ENCODE data around the gene SLC15A3. TPM values are rescaled to one million over a fixed set of nuclear protein-coding genes. Genes with fewer than 3 reads are reported as not detected.

The SLC15A3 gene
- polyA plus RNA-seq, 3 donors = 27.1 to 121 (median 35.0) TPM

DNA sequence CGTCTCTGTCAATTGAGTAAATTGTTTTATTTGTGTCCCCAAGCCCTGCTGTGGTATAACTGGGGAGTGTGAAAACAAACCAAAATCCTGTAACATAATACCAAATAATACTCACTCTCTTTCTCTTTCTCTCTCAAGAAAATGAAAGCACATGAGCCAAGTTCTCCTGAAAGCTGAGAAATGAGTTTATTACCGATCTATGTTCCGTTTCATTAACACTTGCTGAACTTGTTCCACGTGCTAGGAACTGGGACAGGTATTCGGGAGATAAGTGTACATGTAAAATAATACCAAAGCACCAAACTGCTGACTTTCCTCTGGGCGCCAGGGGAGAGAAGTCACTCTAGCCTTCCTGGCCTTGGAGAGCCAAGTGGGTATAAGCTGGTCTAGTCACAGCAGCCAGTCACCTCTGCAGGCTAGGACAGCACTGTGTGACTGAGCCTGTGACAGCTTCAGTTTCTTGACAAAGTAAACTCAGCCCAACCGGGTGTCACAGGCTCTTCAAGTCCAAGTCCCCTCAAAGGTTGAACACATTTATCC lies 42.6 kb upstream of the SLC15A3 start:
- Mint-ChIP-seq H3K4me3 (no peak overlapping the region), H3K36me3 (no peaks in the 10 kb centered on the region), H3K9me3 (no peaks in the 10 kb centered on the region), H3K27ac (no peak overlapping the region), H3K4me1 (peaks cover 1% of the 10 kb centered on the region), H3K27me3 (ENCODE audit: low read depth in 3 of 3) (peaks cover 17 to 29% (median 22%) of the 10 kb centered on the region in 3 donors)
- Histone ChIP-seq H3K36me3 (replicated peaks in 1 of 2; ENCODE audit: control insufficient read depth in 1 of 2, insufficient read depth in 2 of 2, low read length in 2 of 2) (no peaks in the 10 kb centered on the region), H4K20me1 (ENCODE audit: insufficient read depth, low read length) (no peaks in the 10 kb centered on the region), H3K9me3 (replicated peaks in 1 of 2; ENCODE audit: control insufficient read depth in 1 of 2, insufficient read depth in 1 of 2, low read length in 2 of 2) (no peaks in the 10 kb centered on the region), H3K4me1 (ENCODE audit: control insufficient read depth in 1 of 2, insufficient read depth in 2 of 2, low read length in 2 of 2) (no peaks in the 10 kb centered on the region), H3K9ac (ENCODE audit: insufficient read depth, low read length, poor library complexity, severe bottlenecking) (no peak overlapping the region), H3K27ac (ENCODE audit: low read depth in 1 of 2, low read length in 2 of 2) (no peak overlapping the region), H3K4me3 (replicated peaks in 1 of 3; ENCODE audit: low read depth in 2 of 3, low read length in 3 of 3) (no peak overlapping the region), H3K79me2 (ENCODE audit: insufficient read depth, low read length) (no peaks in the 10 kb centered on the region), H3K27me3 (ENCODE audit: control insufficient read depth in 2 of 2, insufficient read depth in 2 of 2, low read length in 2 of 2) (peaks cover 3 to 6% of the 10 kb centered on the region in 2 donors), H3K4me2 (replicated peaks; ENCODE audit: extremely low read depth, low read length, poor library complexity, severe bottlenecking) (no peak overlapping the region), H2AFZ (ENCODE audit: insufficient read depth, low read depth, low read length, poor library complexity, severe bottlenecking) (no peak overlapping the region)
- WGBS (ENCODE audit: insufficient coverage) = 88% methylated on average over 1 of the region's 7 CpGs
- no peak for DNase-seq
- no peak for TF ChIP-seq CTCF (IDR thresholded peaks at IDR 0.05)
- intact Hi-C loops (cut with micrococcal nuclease) = no loop called here

- Histone ChIP-seq H3K4me2 (replicated peaks; ENCODE audit: extremely low read depth, low read length, poor library complexity, severe bottlenecking) (no peak overlapping the region), H4K20me1 (ENCODE audit: insufficient read depth, low read length) (no peaks in the 10 kb centered on the region), H3K79me2 (ENCODE audit: insufficient read depth, low read length) (no peaks in the 10 kb centered on the region), H3K27ac (ENCODE audit: low read depth in 1 of 2, low read length in 2 of 2) (no peak overlapping the region), H3K4me1 (ENCODE audit: control insufficient read depth in 1 of 2, insufficient read depth in 2 of 2, low read length in 2 of 2) (peaks cover 0 to 7% of the 10 kb centered on the region in 2 donors), H2AFZ (ENCODE audit: insufficient read depth, low read depth, low read length, poor library complexity, severe bottlenecking) (no peak overlapping the region), H3K36me3 (replicated peaks in 1 of 2; ENCODE audit: control insufficient read depth in 1 of 2, insufficient read depth in 2 of 2, low read length in 2 of 2) (no peaks in the 10 kb centered on the region), H3K4me3 (replicated peaks in 1 of 3; ENCODE audit: low read depth in 2 of 3, low read length in 3 of 3) (no peak overlapping the region), H3K9me3 (replicated peaks in 1 of 2; ENCODE audit: control insufficient read depth in 1 of 2, insufficient read depth in 1 of 2, low read length in 2 of 2) (no peaks in the 10 kb centered on the region), H3K9ac (ENCODE audit: insufficient read depth, low read length, poor library complexity, severe bottlenecking) (no peak overlapping the region), H3K27me3 (ENCODE audit: control insufficient read depth in 2 of 2, insufficient read depth in 2 of 2, low read length in 2 of 2) (peaks cover 3 to 6% of the 10 kb centered on the region in 2 donors)
- Mint-ChIP-seq H3K27me3 (ENCODE audit: low read depth in 3 of 3) (peaks cover 17 to 34% (median 24%) of the 10 kb centered on the region in 3 donors), H3K9me3 (no peaks in the 10 kb centered on the region), H3K4me3 (peak overlapping the region in 1 of 2 donors; percentile 65), H3K27ac (peak overlapping the region in 1 of 7 donors; percentile 9), H3K36me3 (no peaks in the 10 kb centered on the region), H3K4me1 (peaks cover 10% of the 10 kb centered on the region)
- intact Hi-C loops (cut with micrococcal nuclease) = no loop called here
- DNase-seq = no peak
- WGBS (ENCODE audit: insufficient coverage) = 81% methylated on average over 4 of the region's 7 CpGs
- no peak for TF ChIP-seq CTCF (IDR thresholded peaks at IDR 0.05)
Measured at GRCh38 chr11:60993615-60994014, 41.6 kb upstream of the SLC15A3 start.

All from CD14-positive monocyte (primary cell).